Brain microvascular endothelial cell (primary cell): ENCODE data around the gene TUBGCP3.
"Not testable (repeated sequence)": the region's sequence is repeated elsewhere in the genome, so short reads cannot be mapped to it uniquely, and the experiment has no call there.

ENCODE experiments used
- DNase-seq: peaks from one replicate; pipeline ENCODE4 v3.0.0-alpha.2; 2020
- H3K27ac ChIP-seq: fragments of 250-450 bp; sonication (Bioruptor Pico); 2 replicates; pipeline ENCODE4 v1.5.1; 2020; ENCODE audit warnings: mild to moderate bottlenecking, moderate library complexity
- H3K27me3 ChIP-seq: fragments of 250-450 bp; sonication (Bioruptor Pico); replicated peaks from 2 replicates; pipeline ENCODE4 v1.5.1; 2020; ENCODE audit warnings: mild to moderate bottlenecking
- H3K36me3 ChIP-seq: fragments of 250-450 bp; sonication (Bioruptor Pico); replicated peaks from 2 replicates; pipeline ENCODE4 v1.5.1; 2020; ENCODE audit warnings: mild to moderate bottlenecking
- H3K4me3 ChIP-seq: 2 replicates; pipeline ENCODE4 v1.5.1; 2011; ENCODE audit warnings: low read depth, mild to moderate bottlenecking, control low read depth, low read length, moderate library complexity
- CTCF ChIP-seq: IDR thresholded peaks from 2 replicates; pipeline ENCODE4 v1.5.1; 2011; ENCODE audit warnings: low read depth, mild to moderate bottlenecking, moderate library complexity, low read length, control low read depth, inconsistent platforms; ENCODE audit errors: missing control alignments
- in situ Hi-C: cut with HindIII; loops from 2 replicates; pipeline ENCODE4 v1.10.0; 2017; ENCODE audit warnings: low sequenced_read_pairs, low pct_ligation_motif_present

Gene TUBGCP3

DNA sequence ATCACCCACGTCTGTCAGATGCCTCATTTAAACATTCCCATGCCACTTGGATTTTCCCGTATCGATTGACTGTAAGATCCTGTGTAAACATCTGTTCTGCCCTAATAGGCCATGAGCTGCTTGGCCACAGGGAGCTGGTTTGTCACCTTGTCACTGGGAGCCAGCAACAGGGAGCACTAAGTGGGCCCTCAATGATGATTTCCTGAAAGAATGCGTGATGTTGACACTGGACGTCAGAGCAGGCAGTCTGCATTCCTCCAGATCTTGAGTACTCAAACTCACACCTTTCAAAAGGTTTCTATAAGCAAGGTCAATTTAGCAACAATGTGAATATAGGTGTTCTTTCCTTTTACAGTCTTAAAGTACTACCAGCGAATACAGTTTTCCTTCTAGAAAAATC lies 78.8 kb downstream of the TUBGCP3 start:
- TF ChIP-seq CTCF = no peak
- no peak overlapping the region for H3K4me3 ChIP-seq

DNA sequence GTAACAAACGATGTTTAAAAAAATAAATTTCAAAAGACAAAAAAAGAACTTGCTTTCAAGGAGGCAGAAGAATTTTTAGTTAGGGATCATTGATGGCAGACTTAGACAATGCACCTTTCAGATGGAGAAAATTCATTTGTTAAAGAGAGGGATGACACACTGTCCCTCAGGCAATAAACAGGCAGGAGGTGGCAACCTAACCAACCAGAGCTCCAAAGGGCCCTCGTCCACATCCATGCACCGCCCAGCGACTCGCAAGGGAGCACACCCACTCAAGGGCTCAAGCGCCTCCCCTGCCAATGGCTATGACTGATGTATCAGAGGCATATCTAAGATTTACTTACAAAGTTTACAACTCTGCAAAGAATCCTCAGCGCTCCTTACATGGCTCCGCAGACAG lies 81.9 kb downstream of the TUBGCP3 start:
- H3K4me3 ChIP-seq = no peak overlapping the region
- H3K36me3 ChIP-seq = peaks cover 5% of the 10 kb centered on the region
- TF ChIP-seq CTCF = no peak
- H3K27me3 ChIP-seq = no peaks in the 10 kb centered on the region
- H3K27ac ChIP-seq = no peak overlapping the region
- in situ Hi-C loops = no loop called here
- DNase-seq = no peak

More for the DNA sequence above, 78.8 kb downstream of the TUBGCP3 start:
- Histone ChIP-seq H3K36me3 (peaks cover 2% of the 10 kb centered on the region), H3K27ac (no peak overlapping the region), H3K27me3 (no peaks in the 10 kb centered on the region)
- DNase-seq = no peak
- in situ Hi-C loops = no loop called here

DNA sequence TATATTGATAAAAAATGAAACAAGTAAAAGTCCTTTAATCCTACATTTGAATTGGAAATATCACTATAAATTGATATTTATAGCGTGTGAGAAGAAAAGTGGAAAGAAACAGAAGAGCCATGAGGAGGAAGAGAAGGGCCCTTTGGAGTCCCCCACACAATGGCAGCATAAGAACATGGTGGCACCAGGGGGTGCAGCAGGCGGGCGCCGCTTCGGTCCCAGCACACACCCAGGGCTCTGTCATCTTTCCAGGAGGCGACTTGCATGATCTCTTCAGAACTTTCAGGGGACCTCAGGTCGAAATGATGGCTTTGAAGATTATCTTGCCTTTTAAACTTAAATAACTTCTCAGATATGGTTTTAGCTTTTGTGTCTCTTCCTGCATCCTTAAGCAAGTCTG lies 91.8 kb downstream of the TUBGCP3 start:
- in situ Hi-C loops = no loop called here
- DNase-seq = no peak
- no peaks in the 10 kb centered on the region for H3K27me3 ChIP-seq

GRCh38 chr13:112495465-112495864 lies 92.5 kb downstream of the TUBGCP3 start:
- no peak overlapping the region for H3K4me3 ChIP-seq
- H3K27me3 ChIP-seq = no peaks in the 10 kb centered on the region
- peaks cover 14% of the 10 kb centered on the region for H3K36me3 ChIP-seq
- no peak for TF ChIP-seq CTCF
- no peak overlapping the region for H3K27ac ChIP-seq
- DNase-seq = no peak
- in situ Hi-C loops = no loop called here

More for the DNA sequence above, 91.8 kb downstream of the TUBGCP3 start:
- no peak overlapping the region for H3K27ac ChIP-seq
- peaks cover 14% of the 10 kb centered on the region for H3K36me3 ChIP-seq
- H3K4me3 ChIP-seq = no peak overlapping the region
- TF ChIP-seq CTCF = no peak

GRCh38 chr13:112489199-112489598 lies 98.8 kb downstream of the TUBGCP3 start:
- TF ChIP-seq CTCF = no peak
- Histone ChIP-seq H3K4me3 (no peak overlapping the region), H3K27ac (no peak overlapping the region), H3K27me3 (no peaks in the 10 kb centered on the region), H3K36me3 (no peaks in the 10 kb centered on the region)
- DNase-seq = no peak
- in situ Hi-C loops = no loop called here

- H3K27me3 ChIP-seq, in situ Hi-C loops, H3K27ac ChIP-seq, H3K4me3 ChIP-seq, DNase-seq, H3K36me3 ChIP-seq: not testable (repeated sequence)
These were observed 99.5 kb downstream of the TUBGCP3 start for GRCh38 chr13:112488343-112489050.
